ENCODE measurements around the gene ZNF277. TPM values are rescaled to one million over a fixed set of nuclear protein-coding genes. Genes with fewer than 3 reads are reported as not detected.
"Not testable (repeated sequence)": the region's sequence is repeated elsewhere in the genome, so short reads cannot be mapped to it uniquely, and the experiment has no call there.

ZNF277 gene
- total RNA-seq, 1 donor from 2014 or later: 17.0 TPM

GRCh38 chr7:112212571-112212970, 6.1 kb downstream of the ZNF277 start:
- ATAC-seq: no peak

GRCh38 chr7:112213735-112214134, 7.2 kb downstream of the ZNF277 start:
- no peak for ATAC-seq

DNA sequence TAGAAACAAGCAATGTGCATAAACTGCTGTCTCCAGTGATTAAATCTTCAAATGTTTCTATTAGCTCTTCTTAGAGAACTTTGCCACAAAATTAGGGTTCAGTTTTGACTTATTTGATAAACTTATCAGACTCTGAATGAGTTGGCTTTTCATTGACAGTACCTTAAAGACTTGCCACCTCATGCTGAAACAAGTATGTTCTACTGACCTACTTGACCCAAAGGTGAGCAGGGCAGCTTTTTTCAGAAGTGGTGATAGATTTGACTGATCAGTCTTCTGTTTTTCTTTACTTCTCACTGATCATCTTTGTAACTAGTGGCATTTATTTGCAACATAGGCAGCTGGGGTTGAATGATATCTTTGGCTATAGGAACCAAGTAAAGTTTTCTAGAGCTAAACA, 7.8 kb downstream of the ZNF277 start:
- ATAC-seq: no peak

DNA sequence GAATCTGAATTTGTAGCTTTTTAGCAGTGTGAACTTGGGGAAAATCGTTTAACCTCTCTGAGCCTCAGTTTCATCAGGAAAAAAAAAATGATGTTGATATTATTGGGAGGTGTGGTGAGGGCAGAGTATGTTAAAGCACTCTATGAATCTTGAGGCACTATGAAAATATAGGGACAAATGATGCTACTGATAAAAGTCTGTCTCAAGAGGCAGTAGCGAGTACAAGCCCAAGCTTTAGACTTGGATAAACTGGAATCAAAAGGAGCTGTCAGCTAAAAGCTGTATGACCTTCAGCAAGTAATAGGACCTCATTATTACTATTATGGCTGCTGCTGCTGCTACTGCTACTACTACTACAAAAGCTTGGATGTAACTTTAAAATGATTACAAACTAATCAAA, 8.4 kb downstream of the ZNF277 start:
- no peak for ATAC-seq

- ATAC-seq: no peak
Measured at GRCh38 chr7:112215787-112216186, 9.3 kb downstream of the ZNF277 start.

DNA sequence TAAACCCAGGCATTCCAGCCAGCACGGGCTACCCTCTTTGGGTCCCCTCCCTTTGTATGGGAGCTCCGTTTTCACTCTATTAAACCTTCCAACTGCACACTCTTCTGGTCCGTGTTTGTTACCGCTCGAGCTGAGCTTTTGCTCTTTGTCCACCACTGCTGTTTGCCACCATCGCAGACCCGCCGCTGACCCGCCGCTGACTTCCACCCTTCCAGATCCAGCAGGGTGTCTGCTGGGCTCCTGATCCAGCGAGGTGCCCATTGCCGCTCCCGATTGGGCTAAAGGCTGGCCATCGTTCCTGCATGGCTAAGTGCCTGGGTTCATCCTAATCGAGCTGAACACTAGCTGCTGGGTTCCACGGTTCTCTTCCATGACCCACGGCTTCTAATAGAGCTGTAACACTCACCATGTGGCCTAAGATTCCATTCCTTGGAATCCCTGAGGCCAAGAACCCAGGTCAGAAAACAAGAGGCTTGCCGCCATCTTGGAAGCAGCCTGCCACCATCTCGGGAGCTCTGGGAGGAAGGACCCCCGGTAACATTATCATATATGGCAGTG, 14.5 kb downstream of the ZNF277 start:
- no peak for ATAC-seq

DNA sequence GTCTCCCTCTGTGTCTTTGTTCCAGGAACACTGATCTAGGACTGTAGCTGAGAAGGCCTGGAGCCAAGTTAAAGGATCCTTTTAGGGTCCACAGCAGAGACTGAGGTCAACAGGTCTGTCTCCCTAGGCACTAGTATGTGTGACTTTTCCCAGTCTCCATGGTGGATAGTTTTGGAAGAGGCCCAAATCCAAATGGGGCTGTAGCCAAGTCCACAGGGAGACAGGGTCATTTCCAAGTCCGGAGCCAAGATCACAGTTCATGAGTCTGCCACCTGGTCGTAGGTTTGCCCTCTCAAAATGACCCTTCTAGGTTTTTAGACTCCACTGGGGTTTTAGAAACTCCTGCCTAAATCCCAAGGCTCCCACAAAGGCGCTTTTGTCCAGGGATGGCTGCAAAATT, 16.8 kb downstream of the ZNF277 start:
- no peak for ATAC-seq

DNA sequence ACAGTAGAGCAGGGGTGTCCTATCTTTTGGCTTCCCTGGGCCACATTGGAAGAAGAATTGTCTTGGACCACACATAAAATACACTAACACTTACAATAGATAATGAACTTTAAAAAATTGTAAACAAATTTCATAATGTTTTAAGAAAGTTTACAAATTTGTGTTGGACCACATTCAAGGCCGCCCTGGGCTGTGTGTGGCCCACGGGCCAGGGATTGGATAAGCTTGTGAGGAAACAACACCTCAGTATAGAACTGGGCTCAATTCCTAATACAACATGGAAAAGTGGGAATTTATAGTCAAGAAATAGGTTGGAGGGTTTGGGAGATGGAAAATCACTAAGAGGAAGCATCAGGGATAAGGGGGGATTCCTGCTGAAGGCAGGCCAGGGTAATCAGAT, 17.7 kb downstream of the ZNF277 start:
- ATAC-seq: no peak

DNA sequence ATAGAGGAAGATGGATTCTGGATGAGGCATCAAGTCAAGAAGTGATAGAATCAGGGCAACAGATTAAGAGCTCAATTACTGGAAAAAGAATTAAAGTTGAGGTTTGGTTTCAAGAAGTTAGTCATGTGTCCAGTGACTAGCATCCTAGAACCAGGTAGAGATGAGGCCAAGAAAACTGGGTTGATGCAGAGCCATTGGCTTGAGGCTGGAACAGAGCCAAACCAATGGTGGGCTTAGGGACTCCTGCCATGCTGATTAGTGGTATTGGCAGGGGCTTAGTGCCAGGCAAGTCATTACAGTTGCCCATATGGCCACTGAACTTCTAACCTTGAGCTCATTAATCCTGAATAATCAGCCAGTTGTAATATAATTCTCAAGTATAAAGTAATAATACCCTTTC, 18.5 kb downstream of the ZNF277 start:
- ATAC-seq: no peak

DNA sequence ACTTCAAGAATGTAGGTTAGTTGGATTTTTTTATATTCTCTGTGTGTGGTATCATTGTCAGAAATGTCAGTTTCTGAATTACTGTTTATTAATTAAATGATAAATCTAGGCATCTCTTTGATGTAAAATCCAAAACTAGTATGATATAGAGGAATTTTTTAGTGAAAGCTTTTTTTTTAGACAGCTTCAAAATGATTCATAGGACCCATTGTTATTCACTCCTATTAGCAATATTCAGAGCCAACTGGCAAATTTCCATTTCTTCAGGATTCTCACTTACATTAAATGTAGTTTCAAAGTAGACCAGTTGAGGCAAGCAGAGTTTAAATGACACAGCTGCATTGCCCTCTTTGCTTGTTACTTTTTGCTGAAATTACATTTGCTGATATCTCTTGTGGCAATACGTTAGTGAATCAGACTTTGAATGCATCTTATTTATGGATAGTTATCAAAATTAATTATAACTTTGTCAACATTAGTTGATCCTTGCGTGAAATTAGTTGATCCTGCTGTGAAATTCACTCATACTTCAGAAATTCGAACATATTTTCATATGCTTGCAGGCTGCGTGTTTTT, 20.3 kb downstream of the ZNF277 start:
- ATAC-seq: peak; percentile 67

- no peak for ATAC-seq
Measured at GRCh38 chr7:112228632-112229031, 22.1 kb downstream of the ZNF277 start.

GRCh38 chr7:112232212-112232978, 25.9 kb downstream of the ZNF277 start:
- no peak for ATAC-seq

DNA sequence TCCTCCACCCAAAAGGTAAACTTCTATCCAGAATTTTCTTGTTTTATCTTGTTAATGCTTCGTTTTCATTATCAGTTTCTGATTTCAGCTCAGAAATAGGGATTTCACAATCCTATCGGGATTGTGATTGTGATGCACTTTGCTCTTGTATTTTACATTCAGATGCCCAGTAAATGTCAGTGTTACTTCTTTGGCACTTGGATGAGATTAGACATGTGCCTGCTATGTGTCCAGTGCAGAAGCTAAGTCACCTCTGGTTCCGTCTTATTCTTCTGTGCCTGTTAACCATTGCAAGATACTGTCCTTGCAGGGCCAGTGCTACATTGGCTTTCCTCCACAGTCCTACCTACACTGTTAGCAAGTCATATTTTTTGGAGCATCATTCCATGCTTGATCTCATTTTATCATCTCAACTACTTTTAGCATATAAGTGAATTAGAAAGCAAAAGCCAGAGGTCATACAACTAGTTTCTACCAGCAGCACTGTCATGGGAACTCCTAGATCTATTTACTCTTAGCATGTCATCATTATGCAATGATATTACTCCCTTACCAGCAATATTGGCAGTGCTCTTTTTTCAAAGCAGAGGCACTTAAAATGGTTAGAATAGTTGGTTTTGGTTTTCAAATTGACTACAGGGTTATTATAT, 26.7 kb downstream of the ZNF277 start:
- peak; percentile 42 for ATAC-seq

DNA sequence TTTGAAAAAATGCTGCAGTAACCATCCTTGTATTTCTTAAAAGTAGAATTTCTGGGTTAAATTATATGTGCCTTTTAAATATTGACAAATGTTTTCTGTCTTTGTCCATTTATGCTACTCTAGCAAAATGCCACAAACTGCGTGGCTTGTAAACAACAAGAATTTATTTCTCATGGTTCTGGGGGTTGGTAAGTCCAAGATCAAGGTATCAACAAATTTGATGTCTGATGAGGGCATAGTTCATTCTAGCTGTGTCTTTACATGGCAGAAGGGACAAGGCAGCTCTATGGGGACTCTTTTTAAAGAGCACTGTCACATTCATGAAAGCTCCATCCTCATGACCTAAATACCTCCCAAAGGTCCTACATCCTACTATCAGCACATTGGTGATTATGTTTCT, 27.7 kb downstream of the ZNF277 start:
- ATAC-seq: no peak

GRCh38 chr7:112236597-112236996, 30.1 kb downstream of the ZNF277 start:
- ATAC-seq: no peak

DNA sequence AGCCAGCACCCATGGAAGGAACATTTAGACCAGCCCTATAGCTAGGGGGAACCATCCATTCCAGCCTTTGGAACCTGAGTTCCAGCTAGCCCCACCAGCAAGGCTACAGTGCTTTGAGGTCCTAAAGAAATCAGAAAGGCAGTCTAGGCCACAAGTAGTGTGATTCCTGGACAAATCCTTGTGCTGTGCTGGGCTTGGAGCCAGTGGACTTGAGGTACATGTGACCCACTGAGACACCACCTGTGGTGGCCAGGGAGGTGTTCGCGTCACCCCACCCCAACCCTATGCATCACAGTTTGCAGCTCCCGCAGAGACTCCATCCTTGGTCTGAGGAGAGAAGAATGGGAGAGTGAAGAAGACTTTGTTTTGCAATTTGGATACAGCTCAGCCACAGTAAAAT, 31.8 kb downstream of the ZNF277 start:
- no peak for ATAC-seq

- peak; percentile 87 for ATAC-seq
Measured at GRCh38 chr7:112238852-112239610, 32.5 kb downstream of the ZNF277 start.

DNA sequence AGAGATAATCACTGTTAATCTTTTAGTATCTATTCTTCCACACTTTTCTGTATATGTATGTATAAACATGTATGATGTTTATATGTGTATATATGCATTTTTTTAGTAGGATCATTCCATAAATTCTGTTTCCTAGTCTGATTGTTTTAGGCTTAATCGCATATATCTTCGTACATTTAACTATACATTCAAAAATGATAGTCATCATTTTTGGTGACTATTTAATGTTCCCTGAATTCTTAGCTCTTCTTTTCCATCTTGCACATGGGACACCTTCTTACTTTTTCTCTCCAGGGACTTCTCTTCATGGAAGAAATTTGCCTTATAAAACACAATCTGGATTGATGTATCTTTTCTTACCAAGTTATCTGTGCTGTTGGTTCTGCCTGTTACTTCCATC, 42.1 kb downstream of the ZNF277 start:
- ATAC-seq: no peak

DNA sequence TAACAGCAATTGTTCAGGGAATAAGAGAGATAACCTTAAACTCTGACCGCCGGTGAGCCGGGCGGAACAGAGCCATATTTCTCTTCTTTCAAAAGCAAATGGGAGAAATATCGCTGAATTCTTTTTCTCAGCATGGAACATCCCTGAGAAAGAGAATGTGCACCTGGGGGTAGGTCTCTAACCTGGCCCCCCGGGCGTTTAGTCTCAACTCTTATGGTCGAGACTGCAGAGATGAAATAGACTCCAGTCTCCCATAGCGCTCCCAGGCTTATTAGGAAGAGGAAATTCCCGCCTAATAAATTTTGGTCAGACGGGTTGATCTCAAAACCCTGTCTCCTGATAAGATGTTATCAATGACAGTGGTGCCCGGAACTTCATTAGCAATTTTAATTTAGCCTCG, 43.5 kb downstream of the ZNF277 start:
- ATAC-seq: not testable (repeated sequence)

- ATAC-seq: no peak
Measured at GRCh38 chr7:112252141-112252540, 45.6 kb downstream of the ZNF277 start.

DNA sequence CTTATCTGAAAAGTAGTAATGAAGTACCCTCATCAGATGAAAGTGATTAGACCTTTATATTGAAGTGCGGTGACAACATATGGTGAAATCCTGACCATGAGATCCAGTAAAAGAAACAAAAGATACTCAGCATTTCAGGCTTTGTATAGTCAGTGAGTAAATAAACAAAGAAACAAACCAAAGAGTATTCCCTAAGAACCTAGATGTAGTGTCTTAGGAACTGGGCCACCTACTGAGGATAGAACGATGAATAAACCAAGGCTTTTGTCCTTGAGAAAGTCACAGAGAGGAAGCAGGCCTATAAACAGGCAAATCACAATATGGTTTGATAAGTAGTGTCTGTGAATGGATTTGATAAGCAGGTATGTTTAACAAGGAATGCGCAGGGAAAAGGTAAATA, 46.2 kb downstream of the ZNF277 start:
- ATAC-seq: no peak

- peak; percentile 83 for ATAC-seq
Measured at GRCh38 chr7:112254156-112254555, 47.7 kb downstream of the ZNF277 start.
